ENCODE data around the gene MIEF2.
"Not testable (repeated sequence)": the region's sequence is repeated elsewhere in the genome, so short reads cannot be mapped to it uniquely, and the experiment has no call there.

MIEF2 gene

DNA sequence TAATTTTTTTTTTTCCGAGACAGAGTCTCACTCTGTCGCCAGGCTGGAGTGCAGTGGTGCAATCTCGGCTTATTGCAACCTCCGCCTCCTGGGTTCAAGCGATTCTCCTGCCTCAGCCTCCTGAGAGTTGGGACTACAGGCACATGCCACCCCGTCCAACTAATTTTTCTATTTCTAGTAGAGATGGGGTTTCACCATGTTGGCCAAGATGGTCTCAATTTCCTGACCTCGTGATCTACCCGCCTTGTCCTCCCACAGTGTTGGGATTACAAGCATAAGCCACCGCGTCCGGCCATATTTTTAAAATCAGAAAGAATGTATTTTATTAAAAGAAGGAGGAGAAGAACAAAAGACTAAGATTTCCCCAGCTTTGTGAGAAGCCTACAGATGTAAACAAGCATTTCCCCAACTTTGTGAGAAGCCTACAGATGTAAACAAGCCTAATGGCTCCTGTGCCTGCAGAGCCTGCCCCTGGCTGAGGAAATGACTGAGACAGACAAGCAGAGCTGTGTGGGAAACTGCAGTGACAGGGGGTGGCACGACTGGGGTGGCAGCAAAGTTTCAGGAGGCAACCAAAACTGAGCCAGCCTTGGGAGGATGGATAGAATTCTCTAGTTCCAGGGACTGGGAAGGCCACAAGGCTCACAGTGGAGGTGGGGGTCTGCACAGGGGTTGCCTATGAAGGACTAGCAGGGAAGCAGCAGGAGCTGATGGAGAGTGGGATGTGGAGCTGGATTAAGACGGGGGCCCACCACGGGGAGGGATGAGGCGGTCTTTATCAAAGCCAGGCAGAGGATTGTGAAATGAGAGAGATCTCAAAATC, 31.5 kb downstream of the MIEF2 start:
- no peak for DNase-seq (ENCODE audit: low spot score)

DNA sequence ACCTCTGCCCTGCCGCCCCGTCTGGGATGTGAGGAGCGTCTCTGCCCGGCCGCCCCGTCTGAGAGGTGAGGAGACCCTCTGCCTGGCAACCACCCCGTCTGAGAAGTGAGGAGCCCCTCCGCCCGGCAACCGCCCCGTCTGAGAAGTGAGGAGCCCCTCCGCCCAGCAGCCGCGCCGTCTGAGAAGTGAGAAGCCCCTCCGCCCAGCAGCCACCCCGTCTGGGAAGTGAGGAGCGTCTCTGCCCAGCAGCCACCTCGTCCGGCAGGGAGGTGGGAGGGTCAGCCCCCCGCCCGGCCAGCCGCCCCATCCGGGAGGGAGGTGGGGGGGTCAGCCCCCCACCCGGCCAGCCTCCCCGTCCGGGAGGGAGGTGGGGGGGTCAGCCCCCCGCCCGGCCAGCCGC, 37.6 kb downstream of the MIEF2 start:
- not testable (repeated sequence) for DNase-seq (ENCODE audit: low spot score)

DNA sequence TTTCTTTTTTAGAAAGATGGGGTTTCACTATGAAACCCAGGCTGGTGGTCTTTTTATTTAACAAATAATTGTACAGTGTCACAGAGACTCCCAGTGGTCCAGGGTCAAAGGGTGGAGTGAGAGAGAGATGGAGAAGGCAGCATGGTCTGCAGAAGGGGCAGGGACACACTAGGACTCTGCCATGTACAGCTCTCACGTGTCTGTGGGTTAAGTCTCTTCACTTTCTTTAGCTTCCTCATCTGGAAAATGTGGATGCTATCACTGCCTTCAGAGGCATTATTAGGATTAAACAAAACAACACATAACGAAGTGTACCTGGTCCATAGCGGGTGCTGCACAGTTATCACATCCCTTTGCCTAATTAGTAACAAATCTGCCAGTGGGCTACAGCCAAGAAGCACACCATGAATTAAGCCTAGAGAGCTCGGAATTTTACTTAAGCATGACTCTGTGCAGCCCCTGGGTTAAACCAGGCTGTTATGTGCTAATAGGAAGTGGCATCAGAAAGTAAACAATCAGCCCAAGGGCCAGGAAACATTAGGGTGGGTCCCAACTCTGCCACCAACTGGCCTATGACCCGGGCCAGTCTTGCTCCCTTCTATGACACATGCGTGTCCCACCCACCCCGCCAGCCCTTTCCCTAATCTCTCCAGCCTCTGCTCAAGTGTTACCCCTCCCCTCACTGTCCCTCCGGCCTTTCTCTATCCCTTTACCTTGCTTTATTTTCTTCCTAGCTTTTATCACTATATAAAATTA, 40.4 kb downstream of the MIEF2 start:
- DNase-seq (ENCODE audit: low spot score), result no peak

DNA sequence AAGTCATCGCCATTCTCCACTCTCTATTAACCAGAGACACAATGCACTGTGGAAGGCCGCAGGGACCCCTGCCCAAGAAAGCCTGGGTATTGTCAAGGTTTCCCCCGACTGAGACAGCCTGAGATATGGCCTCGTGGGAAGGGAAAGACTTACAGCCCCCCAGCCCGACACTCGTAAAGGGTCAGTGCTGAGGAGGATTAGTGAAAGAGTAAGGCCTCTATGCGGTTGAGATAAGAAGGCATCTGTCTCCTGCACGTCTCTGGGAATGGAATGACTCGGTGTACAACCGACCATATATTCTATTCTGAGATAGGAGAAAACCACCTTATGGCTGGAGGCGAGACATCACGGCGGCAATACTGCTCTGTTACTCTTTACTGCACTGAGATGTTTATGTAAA, 42.7 kb downstream of the MIEF2 start:
- DNase-seq (ENCODE audit: low spot score), result not testable (repeated sequence)

DNA sequence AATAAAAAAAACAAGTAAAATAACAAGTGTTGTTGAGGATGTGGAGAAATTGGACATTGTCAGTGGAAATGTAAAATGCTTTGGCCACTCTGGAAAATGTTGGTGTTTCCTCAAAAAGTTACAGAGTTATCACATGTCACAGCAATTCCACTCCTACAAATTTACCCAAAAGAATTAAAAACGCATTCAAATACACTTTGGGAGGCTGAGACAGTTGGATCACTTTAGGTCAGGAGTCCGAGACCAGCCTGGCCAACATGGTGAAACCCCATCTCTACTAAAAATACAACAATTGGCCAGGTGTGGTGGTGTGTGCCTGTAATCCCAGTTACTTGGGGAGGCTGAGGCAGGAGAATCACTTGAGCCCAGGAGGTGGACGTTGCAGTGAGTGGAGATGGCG, 48.7 kb downstream of the MIEF2 start:
- no peak for DNase-seq (ENCODE audit: low spot score)

DNA sequence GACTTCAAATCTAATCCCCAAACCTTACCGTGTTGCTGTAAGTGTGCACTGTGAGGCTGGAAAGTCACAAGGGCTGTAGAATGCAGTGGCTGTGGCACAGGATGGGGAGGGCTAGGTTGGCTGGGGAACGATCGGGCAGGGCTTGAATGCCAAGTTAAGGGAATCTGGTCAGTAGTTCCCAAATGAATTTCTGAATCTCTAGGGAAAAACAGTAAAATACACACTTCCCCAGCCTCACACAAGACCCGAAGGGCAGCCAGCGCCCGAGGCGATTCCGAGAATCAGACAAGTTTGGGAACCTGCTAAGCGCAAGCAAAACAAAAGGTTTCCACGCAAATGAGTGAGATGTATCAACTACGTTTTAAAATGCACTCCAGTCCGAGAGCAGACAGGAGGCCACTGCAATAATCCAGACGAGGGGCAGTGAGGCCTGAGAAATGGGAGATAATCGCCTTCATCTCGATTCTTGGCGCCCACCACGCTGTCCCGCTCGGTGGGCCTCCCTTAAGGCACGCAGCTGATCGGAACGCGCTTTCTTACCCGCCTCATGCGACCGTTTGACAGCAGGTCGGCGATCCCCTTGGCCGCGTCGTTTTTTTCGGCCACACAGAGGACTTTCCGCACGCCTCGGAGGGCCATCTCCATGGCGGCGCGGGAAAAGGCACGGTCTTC, 53.7 kb downstream of the MIEF2 start:
- no peak for DNase-seq (ENCODE audit: low spot score)

DNA sequence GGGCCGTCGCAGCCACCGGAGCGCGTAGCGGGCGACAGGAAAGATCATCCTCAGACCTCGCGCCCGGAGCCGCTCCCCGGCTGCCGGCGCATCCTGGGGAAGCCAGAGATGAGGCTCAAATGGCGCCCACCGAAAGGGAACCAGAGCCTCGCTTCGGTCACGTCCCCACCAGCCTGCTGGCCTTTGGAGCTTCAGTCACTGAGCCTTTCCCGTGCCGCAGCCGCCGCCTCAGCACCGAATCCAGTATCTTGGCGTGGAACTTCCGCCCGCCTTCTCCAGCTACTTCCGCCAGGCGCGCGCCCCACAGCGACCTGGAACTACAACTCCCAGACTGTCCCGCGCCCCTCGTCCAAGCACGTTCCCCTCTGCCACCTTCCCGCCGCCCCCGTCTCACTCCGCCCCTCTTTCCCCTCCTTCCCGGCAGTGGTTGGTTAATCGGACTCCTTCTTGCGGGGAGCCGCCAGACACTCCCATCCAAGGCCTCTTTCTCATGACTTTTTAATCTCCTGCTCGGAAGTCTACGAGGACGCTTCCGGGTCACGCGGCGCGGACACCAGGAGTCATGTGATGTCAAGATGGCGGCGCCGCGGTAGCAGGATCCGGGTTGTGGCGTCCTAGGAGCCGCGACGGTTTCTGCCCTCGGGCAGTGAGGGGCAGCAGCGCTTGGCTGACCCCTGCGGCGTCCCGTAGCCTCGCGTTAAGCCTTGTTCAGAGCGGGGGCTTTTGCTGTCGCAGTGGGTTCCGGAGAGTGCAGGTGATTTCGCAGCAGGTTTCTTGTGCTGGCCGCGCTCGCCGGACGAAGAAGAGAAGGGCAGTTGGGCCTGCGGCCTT, 54.5 kb downstream of the MIEF2 start, which contains the start of the genes SMCR8 and TOP3A:
Gene SMCR8 (plus strand): TSS at position 563 of the 831 bp plus-strand sequence. CDS start 497 bp downstream, outside the sequence.
Gene TOP3A (minus strand): TSS at position 264 of the 831 bp plus-strand sequence. CDS start 216 bp downstream, at position 48.
- DNase-seq (ENCODE audit: low spot score), result peak; percentile 100

DNA sequence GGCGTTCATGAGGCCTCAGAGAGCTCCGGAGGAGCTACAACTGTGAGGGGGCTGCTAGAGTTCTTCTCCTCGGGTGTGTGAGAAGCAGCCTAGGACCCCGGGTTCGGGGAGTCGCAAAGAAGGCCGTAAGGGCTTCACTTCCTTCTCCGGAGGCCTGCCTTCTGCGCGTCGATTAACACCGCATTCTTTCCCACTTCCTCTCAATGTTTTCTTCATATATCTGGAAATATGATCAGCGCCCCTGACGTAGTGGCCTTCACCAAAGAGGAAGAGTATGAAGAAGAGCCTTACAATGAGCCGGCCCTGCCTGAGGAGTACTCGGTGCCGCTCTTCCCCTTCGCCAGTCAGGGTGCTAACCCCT, 55.1 kb downstream of the MIEF2 start:
- no peak for DNase-seq (ENCODE audit: low spot score)

DNA sequence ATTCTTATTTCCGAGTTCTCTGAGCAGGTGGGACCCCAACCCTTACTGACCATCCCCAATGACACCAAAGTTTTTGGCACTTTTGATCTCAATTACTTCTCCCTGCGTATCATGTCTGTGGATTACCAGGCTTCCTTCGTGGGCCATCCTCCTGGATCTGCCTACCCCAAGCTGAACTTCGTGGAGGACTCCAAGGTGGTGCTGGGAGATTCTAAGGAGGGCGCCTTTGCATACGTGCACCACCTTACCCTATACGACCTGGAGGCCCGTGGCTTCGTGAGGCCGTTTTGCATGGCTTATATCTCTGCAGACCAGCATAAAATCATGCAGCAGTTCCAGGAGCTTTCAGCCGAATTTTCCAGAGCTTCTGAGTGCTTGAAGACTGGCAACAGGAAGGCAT, 55.5 kb downstream of the MIEF2 start:
- no peak for DNase-seq (ENCODE audit: low spot score)

Measured in left forelimb (tissue), 1 donor.